H4 (cell line): ENCODE data around the gene ICA1. TPM values are rescaled to one million over a fixed set of nuclear protein-coding genes. Genes with fewer than 3 reads are reported as not detected.

ENCODE experiments used
- DNase-seq: peaks from one replicate; pipeline ENCODE4 v3.0.0-alpha.2; 2015; ENCODE audit warnings: low spot score
- total RNA-seq: library from RNA; depleted of rRNA; stranded (reverse); fragments of >200 nt; shearing (Covaris generic); gene quantifications from 2 replicates; pipeline ENCODE4 v1.2.3, GENCODE V29; 2014

The ICA1 gene
- total RNA-seq, 1 experiment from 2014 or later, result 6.4 TPM

DNA sequence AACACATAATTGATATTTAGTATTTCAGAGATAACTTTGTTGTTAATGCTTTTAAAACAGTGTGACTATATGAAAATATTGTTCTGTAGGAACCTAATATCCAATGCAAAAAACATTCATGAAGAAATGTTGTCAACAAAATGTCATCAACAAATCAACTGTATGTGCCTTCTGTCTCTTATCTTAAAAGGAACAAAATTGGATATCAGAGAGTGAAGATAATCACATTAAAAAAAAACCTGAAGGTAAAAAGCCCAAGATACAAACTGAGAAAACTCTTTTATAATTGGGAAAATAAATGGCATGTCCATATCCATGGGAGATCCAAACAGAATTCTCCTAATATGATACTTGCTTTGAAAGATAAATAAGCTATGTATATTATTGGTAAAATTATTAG is 33.9 kb downstream of the ICA1 start:
- DNase-seq, result no peak

GRCh38 chr7:8227261-8227660 is 34.7 kb downstream of the ICA1 start:
- DNase-seq, result no peak

GRCh38 chr7:8226501-8226900 is 35.5 kb downstream of the ICA1 start:
- DNase-seq, result no peak

DNA sequence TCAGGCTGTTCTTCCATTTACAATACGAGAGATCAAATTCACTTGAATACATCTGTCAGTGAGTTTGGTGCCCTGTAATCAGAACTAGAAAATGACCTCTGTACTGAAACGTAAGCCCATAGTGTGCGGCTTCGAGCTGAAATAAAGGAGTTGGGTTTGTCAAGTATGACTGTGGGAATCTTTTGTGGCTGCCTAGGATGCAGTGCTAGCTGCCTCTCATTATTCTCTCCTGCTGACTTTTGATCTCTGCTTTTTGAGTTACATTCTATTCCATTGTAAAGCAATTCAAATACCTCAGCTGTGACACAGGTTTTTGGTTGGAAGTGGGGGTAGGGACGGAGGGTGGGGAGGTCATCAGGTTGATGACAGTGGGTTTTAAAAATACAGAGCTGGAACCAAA is 40.4 kb downstream of the ICA1 start:
- DNase-seq, result no peak

GRCh38 chr7:8221101-8221495 is 40.9 kb downstream of the ICA1 start:
- DNase-seq, result no peak

DNA sequence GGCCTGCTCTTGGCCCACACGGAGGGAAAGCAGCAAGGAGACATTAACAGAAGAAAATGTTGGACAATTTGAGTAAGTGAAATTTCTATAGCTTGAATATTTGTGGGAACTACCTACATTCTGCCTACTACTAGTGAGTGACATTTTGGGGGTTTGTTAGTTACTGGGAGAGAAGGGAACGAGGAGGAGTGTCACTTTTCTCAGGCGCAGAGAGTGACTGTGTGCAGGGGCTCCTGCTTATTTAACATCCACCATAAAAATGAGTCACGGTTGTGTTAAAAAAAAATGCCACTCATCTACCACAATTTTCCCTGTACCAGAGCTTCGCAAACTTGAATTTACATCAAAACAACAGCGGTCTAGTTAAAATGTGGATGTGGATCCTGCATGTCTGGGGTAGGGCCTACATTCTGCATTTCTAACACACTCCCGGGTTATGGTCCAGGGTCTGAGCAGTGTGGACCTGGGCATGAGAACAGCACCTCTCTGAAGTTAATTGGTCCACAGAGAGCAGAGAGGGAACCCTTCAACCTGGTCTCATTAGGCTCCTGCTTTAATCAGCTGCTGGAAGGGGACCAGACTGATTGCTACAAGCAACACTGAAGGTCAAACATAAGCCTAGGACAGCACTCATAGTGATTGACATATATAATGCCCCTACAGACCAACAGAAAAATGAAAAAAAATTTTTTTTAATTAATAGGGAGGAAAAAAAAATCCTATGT is 41.4 kb downstream of the ICA1 start:
- no peak for DNase-seq

GRCh38 chr7:8217200-8218068 is 44.5 kb downstream of the ICA1 start:
- DNase-seq, result peak; percentile 82

- no peak for DNase-seq
These were observed 45.7 kb downstream of the ICA1 start for GRCh38 chr7:8216334-8216690.

DNA sequence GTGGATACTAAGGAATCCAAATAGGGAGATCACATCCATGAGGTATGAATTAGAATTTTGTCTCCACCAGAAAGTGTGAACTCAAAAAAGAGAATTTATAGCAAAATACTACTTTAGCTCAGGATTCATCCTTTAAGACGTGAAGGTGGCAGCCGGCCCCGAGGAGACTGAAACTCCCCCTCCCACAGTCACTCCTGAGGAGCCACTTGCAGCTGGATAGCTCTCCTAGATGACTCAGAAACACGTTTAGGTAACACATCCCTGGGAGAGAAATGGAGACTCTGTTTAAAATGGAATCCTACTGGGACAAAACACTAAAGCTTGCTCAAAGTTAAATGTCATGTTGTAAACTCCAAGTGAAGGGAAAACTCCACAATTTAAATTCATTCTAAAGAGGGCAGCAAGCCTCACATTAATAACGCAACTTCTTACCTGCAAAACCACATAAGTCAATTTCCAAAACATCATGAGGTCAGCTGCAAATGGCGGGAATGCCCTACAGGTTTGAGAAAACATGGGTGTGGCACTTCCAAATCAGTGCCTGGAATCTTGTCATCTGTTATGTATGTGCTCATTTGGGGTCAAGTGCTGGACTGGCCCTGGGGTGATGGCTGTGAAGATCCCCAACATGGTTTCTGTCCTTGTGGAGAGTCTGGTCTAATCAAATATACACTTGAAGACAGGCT is 46.2 kb downstream of the ICA1 start:
- DNase-seq, result no peak

DNA sequence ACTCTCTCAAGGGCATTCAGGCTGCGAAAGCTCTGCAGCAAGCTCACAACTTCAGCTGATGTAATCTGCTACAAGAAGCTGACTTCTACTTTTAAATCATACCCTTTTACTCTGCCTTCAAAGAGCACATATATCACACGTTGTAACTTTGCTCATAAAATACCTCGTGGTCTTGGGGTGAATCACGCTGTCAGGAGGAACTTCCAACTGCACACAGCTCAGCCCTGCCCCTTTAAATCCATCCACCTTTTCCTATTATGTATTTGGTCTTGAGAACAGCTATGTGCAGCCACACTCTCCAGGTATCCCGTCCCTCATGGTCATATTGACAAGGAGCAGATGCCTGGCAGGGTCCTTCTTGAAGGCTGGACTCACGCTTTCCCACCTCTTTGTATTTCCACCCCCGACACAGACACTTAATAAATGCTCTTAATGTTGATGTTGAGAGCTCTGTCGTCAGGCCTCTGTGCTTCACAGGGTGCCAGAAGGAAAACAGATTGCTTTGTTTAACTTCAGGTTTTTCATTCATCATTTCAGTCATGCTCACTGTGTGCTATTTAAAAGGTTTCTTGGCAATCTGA is 47.6 kb downstream of the ICA1 start:
- DNase-seq, result no peak

DNA sequence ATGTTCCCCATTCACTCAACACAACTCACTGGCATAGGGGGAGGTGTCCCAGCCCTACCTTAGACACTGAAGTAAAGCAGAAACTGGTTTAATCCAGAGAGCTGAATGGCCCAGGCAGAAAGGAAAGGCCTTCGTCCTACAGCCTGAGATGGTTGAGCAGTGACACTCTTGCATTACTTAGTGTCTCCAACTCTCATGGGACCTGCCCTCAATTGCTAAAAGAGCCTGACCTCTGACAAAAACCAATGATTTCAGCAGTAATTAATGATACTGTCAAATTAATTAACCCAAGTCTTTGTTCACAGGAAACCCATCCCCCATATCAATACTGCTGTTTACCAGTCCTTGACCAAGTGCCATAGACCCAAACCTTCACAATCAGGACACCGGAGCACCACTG is 48.6 kb downstream of the ICA1 start:
- DNase-seq, result no peak

DNA sequence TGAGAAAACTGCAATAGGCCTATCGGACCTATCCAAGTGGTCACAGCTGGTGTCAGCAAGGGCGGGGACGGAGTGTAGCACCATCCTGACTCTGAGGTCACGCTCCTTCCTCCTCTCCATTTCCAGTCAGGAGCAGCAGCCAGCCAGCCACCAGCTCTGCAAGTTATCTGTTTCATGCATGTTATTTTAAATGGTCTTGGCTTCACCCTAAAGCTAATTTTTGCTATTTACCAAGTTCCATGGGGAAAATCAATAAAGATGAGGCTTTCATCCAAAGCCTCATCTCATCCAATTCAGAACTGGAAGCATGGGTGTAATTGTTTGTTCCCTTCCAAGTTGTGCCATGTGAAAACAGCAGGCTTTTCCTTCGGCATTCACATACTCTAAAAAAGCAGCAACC is 49.3 kb downstream of the ICA1 start:
- no peak for DNase-seq

DNA sequence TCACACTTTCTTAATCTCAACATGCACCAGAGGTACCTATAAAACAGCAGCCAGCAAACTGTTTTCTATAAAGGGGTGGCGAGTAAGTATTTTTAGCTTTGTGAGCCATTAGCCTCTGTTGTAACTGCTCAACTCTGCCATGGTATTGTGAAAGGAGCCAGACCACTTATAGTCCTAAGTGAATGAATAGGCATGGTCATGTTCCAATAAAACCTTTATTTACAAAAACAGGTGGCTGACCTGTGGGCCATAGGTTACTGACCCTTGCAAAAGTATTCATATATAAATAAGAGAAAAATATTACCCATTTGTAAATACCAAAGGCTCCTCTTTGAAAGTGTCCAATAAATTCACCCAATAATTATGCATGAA is 50.3 kb downstream of the ICA1 start:
- no peak for DNase-seq

- no peak for DNase-seq
These were observed 50.9 kb downstream of the ICA1 start for GRCh38 chr7:8210845-8211724.

GRCh38 chr7:8209353-8209752 is 52.6 kb downstream of the ICA1 start:
- no peak for DNase-seq

DNA sequence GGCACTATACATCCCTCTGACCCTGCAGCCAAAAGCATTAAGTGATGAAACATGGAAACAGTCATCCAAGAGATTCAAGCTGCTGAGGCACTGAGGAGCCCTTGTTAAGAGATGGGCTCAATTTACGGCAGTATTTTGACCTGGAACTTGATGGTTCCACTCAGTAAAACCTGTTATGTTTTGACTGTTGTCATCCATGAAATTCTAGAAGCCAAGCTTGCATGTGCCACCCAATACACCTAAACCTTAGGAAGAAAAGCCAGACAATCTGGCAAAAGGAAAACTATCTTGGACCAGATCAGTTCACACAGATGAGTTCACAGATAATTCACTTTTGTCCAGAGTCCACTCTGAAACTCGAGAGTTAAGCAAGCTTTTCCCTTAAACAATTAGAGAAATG is 53.2 kb downstream of the ICA1 start:
- no peak for DNase-seq

DNA sequence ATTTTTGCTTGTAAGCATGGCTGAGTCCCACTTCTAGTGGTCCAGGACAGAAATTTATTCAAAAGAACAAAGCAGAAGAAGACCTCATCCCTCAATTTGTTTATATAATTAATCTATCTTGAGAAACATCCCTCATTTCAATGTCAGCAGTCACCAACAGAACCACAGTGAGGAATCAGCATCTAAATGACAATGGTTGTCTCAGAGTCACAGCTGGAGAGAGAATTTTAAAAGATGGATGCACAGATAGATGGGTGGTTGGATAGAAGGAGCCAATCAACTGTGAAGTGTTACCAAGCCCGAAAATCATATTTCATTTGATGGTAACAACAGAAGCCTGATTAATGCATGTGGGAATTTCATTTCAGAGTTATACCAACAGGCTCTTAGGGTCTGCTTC is 55.0 kb downstream of the ICA1 start:
- DNase-seq, result no peak

- no peak for DNase-seq
These were observed 56.4 kb downstream of the ICA1 start for GRCh38 chr7:8205537-8205936.

DNA sequence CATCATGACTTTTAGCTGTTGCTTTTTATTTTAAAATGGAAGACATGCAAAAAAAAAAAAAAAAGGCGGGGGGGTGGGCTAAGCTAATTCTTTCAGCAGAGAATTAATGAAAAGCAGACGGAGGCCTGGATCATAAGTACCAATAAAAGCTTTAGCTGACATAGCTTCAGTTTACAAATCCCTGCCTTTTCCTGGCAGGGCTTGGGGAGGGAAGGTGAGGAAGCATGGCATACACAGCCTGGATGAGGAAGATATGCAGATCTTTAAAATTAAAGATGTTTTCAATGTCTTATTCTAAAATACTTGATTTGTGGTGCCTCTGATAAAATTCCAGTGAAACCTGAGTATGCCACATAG is 57.0 kb downstream of the ICA1 start:
- DNase-seq, result no peak

DNA sequence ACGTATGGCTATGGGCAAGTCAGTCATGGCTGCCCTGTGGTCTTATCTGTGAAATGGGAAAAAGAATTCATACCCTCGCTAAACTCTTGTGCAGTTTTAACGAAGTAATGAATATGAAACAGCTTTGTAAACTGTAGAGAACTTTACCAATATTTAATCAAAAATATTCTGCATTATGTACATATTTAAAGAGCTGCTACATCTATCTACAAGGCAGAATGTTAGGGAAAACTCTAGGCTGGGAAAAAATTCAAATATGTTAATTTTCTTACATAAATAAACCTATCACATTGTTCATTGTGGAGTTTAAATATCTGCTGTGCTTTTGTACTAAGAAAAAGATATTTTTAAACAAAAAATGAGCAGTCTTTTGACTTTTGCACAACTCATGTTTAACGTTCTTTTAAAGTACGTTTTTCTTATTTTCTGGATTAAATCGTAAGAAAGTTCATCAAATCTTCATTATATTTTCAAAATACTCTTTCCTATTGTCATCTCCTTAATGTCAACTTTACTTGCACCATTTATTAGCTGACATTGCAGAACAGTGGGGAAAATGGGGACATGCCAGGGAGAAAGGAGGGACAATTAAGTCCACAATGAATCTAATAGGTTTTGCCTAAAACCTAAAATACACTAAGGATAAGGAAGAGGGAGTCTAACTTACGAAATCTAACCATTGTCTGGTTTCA is 57.5 kb downstream of the ICA1 start:
- DNase-seq, result no peak

GRCh38 chr7:8201846-8202441 is 60.0 kb downstream of the ICA1 start:
- no peak for DNase-seq
